GM12892 (cell line): ENCODE results near the gene ABR.
"Not testable (repeated sequence)": the region's sequence is repeated elsewhere in the genome, so short reads cannot be mapped to it uniquely, and the experiment has no call there.

Experiments
- DNase-seq: peaks from one replicate; pipeline ENCODE4 v3.0.0; 2011; ENCODE audit not compliant: insufficient read length
- FAIRE-seq: peaks from 2 replicates; lab custom pipeline; 2011; peaks lifted over from hg19 to GRCh38; lab: Jason Lieb, UNC
- POLR2A ChIP-seq: IDR thresholded peaks from 2 replicates; pipeline ENCODE4 v1.6.1; 2011; ENCODE audit warnings: low read depth, low read length, control low read depth
- POLR2AphosphoS5 ChIP-seq: IDR thresholded peaks from 2 replicates; pipeline ENCODE4 v1.6.1; 2011; ENCODE audit warnings: low read depth, low read length, control low read depth
- TAF1 ChIP-seq: IDR thresholded peaks from 2 replicates; pipeline ENCODE4 v1.6.1; 2011; ENCODE audit warnings: low read depth, mild to moderate bottlenecking, control low read depth, low read length, borderline replicate concordance

Gene ABR

GRCh38 chr17:1073241-1073962 is 106.4 kb downstream of the ABR start:
- no peak for TF ChIP-seq POLR2A
- TF ChIP-seq POLR2AphosphoS5 = no peak
- no peak for TF ChIP-seq TAF1
- FAIRE-seq = no peak
- DNase-seq = no peak

DNA sequence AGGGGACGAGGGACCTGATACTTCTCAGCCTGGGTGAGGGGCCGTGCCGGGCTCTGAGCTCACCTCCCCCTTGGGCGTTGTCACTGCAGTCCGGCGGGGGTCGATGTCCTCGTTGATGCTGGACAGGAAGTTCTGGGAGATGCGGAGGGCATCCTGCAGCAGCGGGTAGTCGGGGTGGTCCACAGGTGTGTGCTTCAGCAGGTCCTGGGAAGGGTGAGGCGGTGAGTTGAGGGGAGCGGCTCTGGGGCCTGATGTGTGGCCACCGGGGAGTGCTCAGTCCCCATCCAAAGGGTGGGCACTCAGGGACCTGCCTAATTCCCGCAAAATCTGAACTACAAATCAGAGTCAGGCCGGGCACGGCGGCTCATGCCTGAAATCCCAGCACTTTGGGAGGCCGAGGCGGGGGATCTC is 107.2 kb downstream of the ABR start:
- TF ChIP-seq TAF1 (no peak), POLR2A (no peak), POLR2AphosphoS5 (no peak)
- FAIRE-seq (no peak), DNase-seq (no peak)

GRCh38 chr17:1071103-1071825 is 108.5 kb downstream of the ABR start:
- no peak for TF ChIP-seq POLR2A
- TF ChIP-seq POLR2AphosphoS5 = no peak
- TF ChIP-seq TAF1 = no peak
- no peak for FAIRE-seq
- DNase-seq = no peak

- no peak for TF ChIP-seq POLR2AphosphoS5
- TF ChIP-seq POLR2A = no peak
- TF ChIP-seq TAF1 = no peak
- FAIRE-seq (no peak), DNase-seq (no peak)
Observed at GRCh38 chr17:1070411-1070810, 109.4 kb downstream of the ABR start.

- DNase-seq = no peak
- FAIRE-seq = no peak
- no peak for TF ChIP-seq POLR2A
- no peak for TF ChIP-seq TAF1
Observed at GRCh38 chr17:1069847-1070246, 109.9 kb downstream of the ABR start.

GRCh38 chr17:1068356-1068755 is 111.4 kb downstream of the ABR start:
- DNase-seq = no peak
- TF ChIP-seq POLR2AphosphoS5 = no peak
- TF ChIP-seq TAF1 = no peak
- TF ChIP-seq POLR2A = no peak
- FAIRE-seq = no peak

GRCh38 chr17:1067282-1067956 is 112.4 kb downstream of the ABR start:
- DNase-seq (no peak), FAIRE-seq (no peak)
- TF ChIP-seq POLR2AphosphoS5 (no peak), TAF1 (no peak), POLR2A (no peak)

DNA sequence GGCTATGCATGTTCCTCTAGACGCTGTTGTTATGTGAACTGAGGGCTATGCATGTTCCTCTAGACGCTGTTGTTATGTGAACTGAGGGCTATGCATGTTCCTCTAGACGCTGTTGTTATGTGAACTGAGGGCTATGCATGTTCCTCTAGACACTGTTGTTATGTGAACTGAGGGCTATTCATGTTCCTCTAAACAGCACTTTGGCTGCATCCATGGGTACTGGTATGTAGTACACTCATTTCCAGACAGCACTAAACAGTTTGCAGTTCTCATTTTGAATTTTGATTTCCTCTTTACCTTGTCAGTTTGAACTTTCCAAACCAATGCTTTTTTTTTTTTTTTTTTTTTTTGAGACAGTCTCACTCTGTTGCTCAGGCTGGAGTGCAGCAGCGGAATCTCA is 114.4 kb downstream of the ABR start:
- not testable (repeated sequence) for DNase-seq, FAIRE-seq

- FAIRE-seq = no peak
- no peak for TF ChIP-seq POLR2AphosphoS5
- no peak for TF ChIP-seq POLR2A
- no peak for TF ChIP-seq TAF1
Observed at GRCh38 chr17:1060991-1061390, 118.8 kb downstream of the ABR start.

GRCh38 chr17:1059131-1059795 is 120.5 kb downstream of the ABR start:
- DNase-seq (no peak), FAIRE-seq (no peak)
- TF ChIP-seq POLR2A (no peak), TAF1 (no peak), POLR2AphosphoS5 (no peak)

More at GRCh38 chr17:1060991-1061390, 118.8 kb downstream of the ABR start:
- DNase-seq = no peak

DNA sequence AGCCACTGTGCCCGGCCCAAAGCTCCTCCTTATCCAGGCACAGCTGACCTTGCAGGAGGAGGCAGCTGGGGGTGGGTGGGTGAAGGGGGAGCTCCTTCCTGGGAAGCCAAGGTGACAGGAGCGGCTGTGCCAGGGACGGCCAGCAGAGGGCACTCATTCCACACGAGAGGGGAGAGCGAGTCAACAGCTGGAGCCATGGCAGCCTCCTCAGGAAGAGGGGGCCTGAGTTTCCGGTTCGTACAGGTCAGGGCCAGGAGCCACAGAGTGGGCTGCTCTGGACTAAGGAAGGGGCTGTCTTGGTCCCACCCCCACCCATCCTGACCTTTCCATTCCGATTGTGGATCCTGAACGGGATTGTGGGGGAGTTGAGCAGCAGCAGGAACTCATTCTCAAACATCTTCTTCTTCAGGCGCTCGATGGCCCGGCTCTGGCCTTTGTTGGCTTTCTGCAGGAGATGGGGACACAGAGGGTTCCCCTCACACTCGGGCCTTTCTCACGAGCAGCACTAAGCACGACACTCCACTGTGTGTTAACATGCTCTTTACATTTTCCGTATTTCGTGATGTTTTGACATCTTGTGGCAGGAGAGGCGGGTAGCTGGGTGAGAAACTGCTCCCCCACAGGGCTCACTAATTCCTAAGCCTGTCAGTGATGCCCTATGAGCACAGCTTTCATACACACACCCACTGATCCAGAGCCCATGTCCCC is 121.2 kb downstream of the ABR start:
- FAIRE-seq = no peak
- no peak for DNase-seq
- no peak for TF ChIP-seq TAF1
- TF ChIP-seq POLR2A = no peak
- TF ChIP-seq POLR2AphosphoS5 = no peak
